Measurements from ENCODE around the gene TNNT1.
"Not testable (repeated sequence)": the region's sequence is repeated elsewhere in the genome, so short reads cannot be mapped to it uniquely, and the experiment has no call there.

The TNNT1 gene

GRCh38 chr19:55178781-55179599, 30.0 kb upstream of the TNNT1 start:
- H3K79me2 ChIP-seq (ENCODE audit: control insufficient read depth, insufficient read depth, low read length, unreplicated experiment): no peaks in the 10 kb centered on the region
- H3K4me1 ChIP-seq (ENCODE audit: control insufficient read depth, insufficient read depth, low read length, unreplicated experiment): peaks cover 7% of the 10 kb centered on the region
- no peaks in the 10 kb centered on the region for H3K36me3 ChIP-seq (ENCODE audit: insufficient read depth, low read length)
- peaks cover 23% of the 10 kb centered on the region for H3K27me3 ChIP-seq (ENCODE audit: insufficient read depth, low read length)
- H3K27ac ChIP-seq (ENCODE audit: low read depth, low read length): no peak overlapping the region
- no peak overlapping the region for H2AFZ ChIP-seq (ENCODE audit: low read length, unreplicated experiment)
- peak overlapping the region; percentile 66 for H3K4me3 ChIP-seq (ENCODE audit: low read depth, low read length)

- Histone ChIP-seq H3K4me1 (ENCODE audit: control insufficient read depth, insufficient read depth, low read length, unreplicated experiment) (peaks cover 7% of the 10 kb centered on the region), H3K27me3 (ENCODE audit: insufficient read depth, low read length) (peaks cover 17% of the 10 kb centered on the region), H3K36me3 (ENCODE audit: insufficient read depth, low read length) (no peaks in the 10 kb centered on the region), H3K27ac (ENCODE audit: low read depth, low read length) (no peak overlapping the region), H3K79me2 (ENCODE audit: control insufficient read depth, insufficient read depth, low read length, unreplicated experiment) (no peaks in the 10 kb centered on the region), H3K4me3 (ENCODE audit: low read depth, low read length) (no peak overlapping the region), H2AFZ (ENCODE audit: low read length, unreplicated experiment) (no peak overlapping the region)
These were observed 27.1 kb upstream of the TNNT1 start for GRCh38 chr19:55176076-55176475.

- Histone ChIP-seq H3K36me3 (ENCODE audit: insufficient read depth, low read length) (no peaks in the 10 kb centered on the region), H2AFZ (ENCODE audit: low read length, unreplicated experiment) (no peak overlapping the region), H3K27ac (ENCODE audit: low read depth, low read length) (no peak overlapping the region), H3K4me1 (ENCODE audit: control insufficient read depth, insufficient read depth, low read length, unreplicated experiment) (peaks cover 7% of the 10 kb centered on the region), H3K27me3 (ENCODE audit: insufficient read depth, low read length) (peaks cover 9% of the 10 kb centered on the region), H3K4me3 (ENCODE audit: low read depth, low read length) (no peak overlapping the region), H3K79me2 (ENCODE audit: control insufficient read depth, insufficient read depth, low read length, unreplicated experiment) (no peaks in the 10 kb centered on the region)
These were observed 26.3 kb upstream of the TNNT1 start for GRCh38 chr19:55175117-55175867.

- Histone ChIP-seq H3K36me3 (ENCODE audit: insufficient read depth, low read length) (no peaks in the 10 kb centered on the region), H3K4me1 (ENCODE audit: control insufficient read depth, insufficient read depth, low read length, unreplicated experiment) (peaks cover 2% of the 10 kb centered on the region), H3K79me2 (ENCODE audit: control insufficient read depth, insufficient read depth, low read length, unreplicated experiment) (no peaks in the 10 kb centered on the region), H3K4me3 (ENCODE audit: low read depth, low read length) (peak overlapping the region; percentile 82), H2AFZ (ENCODE audit: low read length, unreplicated experiment) (no peak overlapping the region), H3K27me3 (ENCODE audit: insufficient read depth, low read length) (peaks cover 2% of the 10 kb centered on the region; the same call in 1 of the 2 replicates), H3K27ac (ENCODE audit: low read depth, low read length) (no peak overlapping the region)
These were observed 25.6 kb upstream of the TNNT1 start for GRCh38 chr19:55174425-55175116.

- Histone ChIP-seq H3K4me3 (ENCODE audit: low read depth, low read length) (peak overlapping the region; percentile 82), H3K36me3 (ENCODE audit: insufficient read depth, low read length) (no peaks in the 10 kb centered on the region), H3K79me2 (ENCODE audit: control insufficient read depth, insufficient read depth, low read length, unreplicated experiment) (no peaks in the 10 kb centered on the region), H3K27ac (ENCODE audit: low read depth, low read length) (no peak overlapping the region), H3K4me1 (ENCODE audit: control insufficient read depth, insufficient read depth, low read length, unreplicated experiment) (no peaks in the 10 kb centered on the region), H2AFZ (ENCODE audit: low read length, unreplicated experiment) (peak overlapping the region; percentile 16), H3K27me3 (ENCODE audit: insufficient read depth, low read length) (peaks cover 3% of the 10 kb centered on the region; the same call in 1 of the 2 replicates)
These were observed 24.9 kb upstream of the TNNT1 start for GRCh38 chr19:55173714-55174409.

GRCh38 chr19:55173186-55173713, 24.2 kb upstream of the TNNT1 start:
- H3K79me2 ChIP-seq (ENCODE audit: control insufficient read depth, insufficient read depth, low read length, unreplicated experiment): no peaks in the 10 kb centered on the region
- H3K4me1 ChIP-seq (ENCODE audit: control insufficient read depth, insufficient read depth, low read length, unreplicated experiment): no peaks in the 10 kb centered on the region
- H3K4me3 ChIP-seq (ENCODE audit: low read depth, low read length): peak overlapping the region; percentile 82
- peak overlapping the region; percentile 38 for H3K27ac ChIP-seq (ENCODE audit: low read depth, low read length)
- H3K27me3 ChIP-seq (ENCODE audit: insufficient read depth, low read length): peaks cover 3% of the 10 kb centered on the region; the same call in 1 of the 2 replicates
- H3K36me3 ChIP-seq (ENCODE audit: insufficient read depth, low read length): no peaks in the 10 kb centered on the region
- H2AFZ ChIP-seq (ENCODE audit: low read length, unreplicated experiment): peak overlapping the region; percentile 16

- Histone ChIP-seq H2AFZ (ENCODE audit: low read length, unreplicated experiment) (peak overlapping the region; percentile 16), H3K27me3 (ENCODE audit: insufficient read depth, low read length) (peaks cover 3% of the 10 kb centered on the region; the same call in 1 of the 2 replicates), H3K27ac (ENCODE audit: low read depth, low read length) (peak overlapping the region; percentile 38), H3K36me3 (ENCODE audit: insufficient read depth, low read length) (no peaks in the 10 kb centered on the region), H3K4me3 (ENCODE audit: low read depth, low read length) (peak overlapping the region; percentile 82), H3K79me2 (ENCODE audit: control insufficient read depth, insufficient read depth, low read length, unreplicated experiment) (no peaks in the 10 kb centered on the region), H3K4me1 (ENCODE audit: control insufficient read depth, insufficient read depth, low read length, unreplicated experiment) (no peaks in the 10 kb centered on the region)
These were observed 23.7 kb upstream of the TNNT1 start for GRCh38 chr19:55172741-55173140.

GRCh38 chr19:55172318-55172717, 23.3 kb upstream of the TNNT1 start:
- peak overlapping the region; percentile 38; the same call in 1 of the 2 replicates for H3K27ac ChIP-seq (ENCODE audit: low read depth, low read length)
- H3K79me2 ChIP-seq (ENCODE audit: control insufficient read depth, insufficient read depth, low read length, unreplicated experiment); H3K4me1 ChIP-seq (ENCODE audit: control insufficient read depth, insufficient read depth, low read length, unreplicated experiment); H2AFZ ChIP-seq (ENCODE audit: low read length, unreplicated experiment); H3K36me3 ChIP-seq (ENCODE audit: insufficient read depth, low read length); H3K27me3 ChIP-seq (ENCODE audit: insufficient read depth, low read length): not testable (repeated sequence)
- H3K4me3 ChIP-seq (ENCODE audit: low read depth, low read length): peak overlapping the region; percentile 82

- no peaks in the 10 kb centered on the region for H3K4me1 ChIP-seq (ENCODE audit: control insufficient read depth, insufficient read depth, low read length, unreplicated experiment)
- H3K27me3 ChIP-seq (ENCODE audit: insufficient read depth, low read length): peaks cover 3% of the 10 kb centered on the region; the same call in 1 of the 2 replicates
- no peak overlapping the region for H3K4me3 ChIP-seq (ENCODE audit: low read depth, low read length)
- H2AFZ ChIP-seq (ENCODE audit: low read length, unreplicated experiment): no peak overlapping the region
- no peaks in the 10 kb centered on the region for H3K36me3 ChIP-seq (ENCODE audit: insufficient read depth, low read length)
- no peaks in the 10 kb centered on the region for H3K79me2 ChIP-seq (ENCODE audit: control insufficient read depth, insufficient read depth, low read length, unreplicated experiment)
- H3K27ac ChIP-seq (ENCODE audit: low read depth, low read length): no peak overlapping the region
These were observed 22.4 kb upstream of the TNNT1 start for GRCh38 chr19:55171440-55171839.

- Histone ChIP-seq H3K27me3 (ENCODE audit: insufficient read depth, low read length) (peaks cover 3% of the 10 kb centered on the region; the same call in 1 of the 2 replicates), H3K4me3 (ENCODE audit: low read depth, low read length) (no peak overlapping the region), H2AFZ (ENCODE audit: low read length, unreplicated experiment) (no peak overlapping the region), H3K27ac (ENCODE audit: low read depth, low read length) (no peak overlapping the region), H3K36me3 (ENCODE audit: insufficient read depth, low read length) (no peaks in the 10 kb centered on the region), H3K4me1 (ENCODE audit: control insufficient read depth, insufficient read depth, low read length, unreplicated experiment) (no peaks in the 10 kb centered on the region), H3K79me2 (ENCODE audit: control insufficient read depth, insufficient read depth, low read length, unreplicated experiment) (no peaks in the 10 kb centered on the region)
These were observed 20.1 kb upstream of the TNNT1 start for GRCh38 chr19:55169136-55169535.

Measured in ACC112 (cell line).